Measurements from ENCODE around the gene CALML5. TPM values are rescaled to one million over a fixed set of nuclear protein-coding genes. Genes with fewer than 3 reads are reported as not detected.

CALML5 gene
- total RNA-seq, 2 experiments from 2014 or later: not detected

GRCh38 chr10:5500910-5501309, 1.5 kb upstream of the CALML5 start:
- Mint-ChIP-seq H3K4me1 (ENCODE audit: low read depth) (no peaks in the 10 kb centered on the region), H3K27ac (no peak overlapping the region), H3K9me3 (no peaks in the 10 kb centered on the region), H3K4me3 (no peak overlapping the region), H3K36me3 (no peaks in the 10 kb centered on the region), H3K27me3 (peaks cover 5% of the 10 kb centered on the region)
- intact Hi-C loops (cut with micrococcal nuclease): no loop called here
- CTCF ChIA-PET: interaction anchor here (0.6 to 2.1 kb wide), 2 partner anchors 122 to 129 kb away, joined by 3 to 6 read pairs; no protein-coding TSS in a partner anchor
- DNase-seq: no peak
- POLR2A ChIA-PET: no interaction called here

DNA sequence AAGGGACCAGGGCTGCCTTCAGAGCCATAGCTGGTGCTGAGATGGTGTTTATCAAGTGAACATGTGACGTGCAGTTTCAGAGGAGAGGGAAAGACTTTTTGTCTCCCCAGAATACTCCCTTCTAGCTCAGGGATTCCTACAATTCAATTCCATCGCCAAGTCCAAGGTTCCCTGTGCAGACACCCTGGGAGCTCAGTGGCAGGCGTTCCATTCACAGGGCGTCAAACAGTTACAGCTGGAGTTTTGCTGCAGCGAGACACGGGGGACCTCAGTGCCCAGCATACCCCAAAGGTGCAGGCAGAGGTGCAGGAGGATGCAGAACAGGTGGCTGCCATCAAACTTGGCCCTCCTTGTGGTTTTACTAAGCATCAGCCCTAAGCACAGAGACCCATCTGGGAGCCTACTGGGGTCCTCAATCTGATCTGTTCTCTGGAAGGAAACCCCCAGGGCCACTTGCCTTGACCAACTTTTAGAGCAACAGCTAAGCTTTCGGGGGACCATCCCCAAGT, 846 bp upstream of the CALML5 start:
- intact Hi-C loops (cut with micrococcal nuclease): no loop called here
- Mint-ChIP-seq H3K27ac (no peak overlapping the region), H3K4me3 (no peak overlapping the region), H3K36me3 (no peaks in the 10 kb centered on the region), H3K9me3 (no peaks in the 10 kb centered on the region), H3K27me3 (peaks cover 3% of the 10 kb centered on the region), H3K4me1 (ENCODE audit: low read depth) (no peaks in the 10 kb centered on the region)
- ChIA-PET CTCF (interaction anchor here (0.6 kb wide), 1 partner anchor 130 kb away, joined by 3 read pairs; no protein-coding TSS in a partner anchor), POLR2A (no interaction called here)
- DNase-seq: no peak

DNA sequence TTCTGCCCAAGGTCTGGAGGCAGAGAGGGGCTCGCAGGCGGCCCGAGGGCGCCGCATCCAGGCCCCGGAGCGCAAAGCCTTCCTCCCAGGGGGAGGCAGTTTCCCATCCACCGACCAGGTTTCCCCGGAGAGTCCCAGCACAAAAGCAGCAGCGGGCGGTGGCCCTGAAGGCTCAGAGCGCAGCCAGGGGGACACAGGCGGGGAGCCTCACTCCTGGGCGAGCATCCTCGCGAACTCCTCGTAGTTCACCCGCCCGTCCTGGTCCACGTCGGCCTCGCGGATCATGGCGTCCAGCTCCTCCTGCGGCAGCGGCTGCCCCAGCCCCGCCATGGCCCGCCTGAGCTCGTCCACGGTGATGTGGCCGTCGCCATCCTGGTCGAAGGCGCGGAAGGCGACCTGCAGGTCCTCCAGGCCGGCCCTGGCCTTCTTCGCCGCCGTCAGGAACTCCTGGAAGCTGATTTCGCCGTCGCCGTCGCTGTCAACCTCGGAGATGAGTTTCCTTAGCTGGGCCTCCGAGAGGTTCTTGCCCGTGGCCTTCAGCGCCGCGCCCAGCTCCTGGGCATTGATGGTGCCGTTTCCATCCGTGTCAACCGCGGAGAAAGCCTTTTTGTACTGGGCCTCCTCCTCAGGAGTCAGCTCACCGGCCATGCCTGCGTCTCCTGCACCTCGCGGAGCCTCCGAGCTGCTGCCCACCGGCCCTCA, 428 bp downstream of the CALML5 start:
- H3K36me3 Mint-ChIP-seq: no peaks in the 10 kb centered on the region
- intact Hi-C loops (cut with micrococcal nuclease): no loop called here
- H3K4me3 Mint-ChIP-seq: no peak overlapping the region
- H3K9me3 Mint-ChIP-seq: no peaks in the 10 kb centered on the region
- ChIA-PET CTCF (no interaction called here), POLR2A (no interaction called here)
- H3K4me1 Mint-ChIP-seq (ENCODE audit: low read depth): no peaks in the 10 kb centered on the region
- H3K27me3 Mint-ChIP-seq: peaks cover 2% of the 10 kb centered on the region
- no peak overlapping the region for H3K27ac Mint-ChIP-seq
- no peak for DNase-seq

- Mint-ChIP-seq H3K4me3 (no peak overlapping the region), H3K4me1 (ENCODE audit: low read depth) (no peaks in the 10 kb centered on the region), H3K27ac (no peak overlapping the region), H3K27me3 (peaks cover 2% of the 10 kb centered on the region), H3K9me3 (no peaks in the 10 kb centered on the region), H3K36me3 (no peaks in the 10 kb centered on the region)
- CTCF ChIA-PET: no interaction called here
- no peak for DNase-seq
- intact Hi-C loops (cut with micrococcal nuclease): no loop called here
- POLR2A ChIA-PET: no interaction called here
Measured at GRCh38 chr10:5497948-5498730, 1.2 kb downstream of the CALML5 start.

DNA sequence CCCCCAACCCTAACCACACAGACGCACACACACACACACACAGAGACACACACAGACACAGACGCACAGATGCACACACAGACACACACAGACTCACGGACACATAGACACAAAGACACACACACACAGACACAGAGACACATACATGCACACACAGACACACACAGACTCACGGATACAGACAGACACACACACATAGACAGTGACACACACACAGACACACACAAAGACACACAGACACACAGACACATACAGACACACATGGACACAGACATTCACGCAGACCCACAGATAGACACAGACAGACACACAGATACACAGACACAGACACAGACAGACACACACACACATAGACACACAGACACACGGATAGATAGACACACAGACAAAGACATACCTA, 2.1 kb downstream of the CALML5 start:
- CTCF ChIA-PET: no interaction called here
- POLR2A ChIA-PET: no interaction called here
- Mint-ChIP-seq H3K27ac (no peak overlapping the region), H3K9me3 (peaks cover 7% of the 10 kb centered on the region), H3K4me3 (no peak overlapping the region), H3K27me3 (peaks cover 2% of the 10 kb centered on the region), H3K36me3 (peaks cover 2% of the 10 kb centered on the region), H3K4me1 (ENCODE audit: low read depth) (no peaks in the 10 kb centered on the region)
- no peak for DNase-seq
- intact Hi-C loops (cut with micrococcal nuclease): no loop called here

DNA sequence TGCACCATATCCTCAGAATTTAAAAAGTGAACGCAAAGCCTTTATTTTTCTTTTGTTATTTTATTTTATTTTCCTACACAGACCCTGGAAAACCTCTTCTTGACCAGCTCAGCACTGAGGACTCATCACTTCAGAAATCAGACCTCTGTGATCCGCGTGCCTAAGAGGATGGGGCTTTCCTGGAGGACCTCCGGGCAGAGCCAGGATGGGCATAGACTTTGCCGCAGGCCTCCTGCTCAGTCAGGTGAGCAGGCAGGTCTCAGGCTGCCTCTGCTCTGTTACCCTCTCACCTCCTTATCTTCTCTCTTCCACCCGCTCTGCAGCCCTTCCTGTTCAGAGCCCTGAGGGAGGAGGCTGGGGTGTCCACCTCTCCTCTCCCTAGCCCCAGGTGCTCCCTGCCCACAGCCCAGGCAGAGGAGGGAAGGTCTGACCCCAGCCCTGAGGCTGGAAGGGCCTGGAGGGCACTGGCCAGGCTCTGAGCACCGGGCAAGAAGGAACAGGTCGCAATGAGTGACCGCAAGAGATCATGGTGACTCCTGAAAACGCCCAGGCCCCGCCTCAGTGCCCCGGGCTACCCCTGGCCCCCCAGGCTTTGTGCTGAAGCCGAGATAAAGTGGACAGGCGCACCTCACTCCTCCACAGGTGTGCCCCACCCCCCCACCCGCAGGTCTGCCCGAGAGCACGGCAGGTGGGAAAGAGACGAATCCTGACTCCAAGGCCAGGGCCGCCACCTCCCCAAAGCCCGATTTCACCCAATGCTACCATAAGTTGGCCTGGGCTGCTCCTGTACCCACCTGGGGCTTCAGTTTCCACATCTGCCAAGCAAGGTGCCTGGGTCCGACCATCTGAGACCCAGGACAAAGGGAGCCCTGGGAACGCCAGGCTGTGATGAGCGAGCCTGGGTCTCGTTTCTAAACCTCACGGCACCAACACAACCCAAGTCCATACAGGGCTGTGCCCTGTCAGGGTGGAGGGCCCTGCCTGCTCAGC, 2.8 kb downstream of the CALML5 start:
- Mint-ChIP-seq H3K36me3 (peaks cover 6% of the 10 kb centered on the region), H3K4me3 (no peak overlapping the region), H3K27me3 (peaks cover 2% of the 10 kb centered on the region), H3K4me1 (ENCODE audit: low read depth) (no peaks in the 10 kb centered on the region), H3K27ac (no peak overlapping the region), H3K9me3 (peaks cover 12% of the 10 kb centered on the region)
- ChIA-PET POLR2A (no interaction called here), CTCF (no interaction called here)
- no peak for DNase-seq
- intact Hi-C loops (cut with micrococcal nuclease): no loop called here

GRCh38 chr10:5494611-5495010, 4.8 kb downstream of the CALML5 start:
- Mint-ChIP-seq H3K27me3 (no peaks in the 10 kb centered on the region), H3K4me3 (no peak overlapping the region), H3K27ac (no peak overlapping the region), H3K36me3 (peaks cover 6% of the 10 kb centered on the region), H3K4me1 (ENCODE audit: low read depth) (no peaks in the 10 kb centered on the region), H3K9me3 (peaks cover 12% of the 10 kb centered on the region)
- ChIA-PET CTCF (no interaction called here), POLR2A (no interaction called here)
- intact Hi-C loops (cut with micrococcal nuclease): no loop called here
- DNase-seq: no peak

- intact Hi-C loops (cut with micrococcal nuclease): no loop called here
- Mint-ChIP-seq H3K27me3 (no peaks in the 10 kb centered on the region), H3K4me1 (ENCODE audit: low read depth) (no peaks in the 10 kb centered on the region), H3K36me3 (peaks cover 6% of the 10 kb centered on the region), H3K27ac (no peak overlapping the region), H3K9me3 (peaks cover 12% of the 10 kb centered on the region), H3K4me3 (no peak overlapping the region)
- DNase-seq: no peak
- POLR2A ChIA-PET: no interaction called here
- CTCF ChIA-PET: no interaction called here
Measured at GRCh38 chr10:5493691-5494090, 5.7 kb downstream of the CALML5 start.

DNA sequence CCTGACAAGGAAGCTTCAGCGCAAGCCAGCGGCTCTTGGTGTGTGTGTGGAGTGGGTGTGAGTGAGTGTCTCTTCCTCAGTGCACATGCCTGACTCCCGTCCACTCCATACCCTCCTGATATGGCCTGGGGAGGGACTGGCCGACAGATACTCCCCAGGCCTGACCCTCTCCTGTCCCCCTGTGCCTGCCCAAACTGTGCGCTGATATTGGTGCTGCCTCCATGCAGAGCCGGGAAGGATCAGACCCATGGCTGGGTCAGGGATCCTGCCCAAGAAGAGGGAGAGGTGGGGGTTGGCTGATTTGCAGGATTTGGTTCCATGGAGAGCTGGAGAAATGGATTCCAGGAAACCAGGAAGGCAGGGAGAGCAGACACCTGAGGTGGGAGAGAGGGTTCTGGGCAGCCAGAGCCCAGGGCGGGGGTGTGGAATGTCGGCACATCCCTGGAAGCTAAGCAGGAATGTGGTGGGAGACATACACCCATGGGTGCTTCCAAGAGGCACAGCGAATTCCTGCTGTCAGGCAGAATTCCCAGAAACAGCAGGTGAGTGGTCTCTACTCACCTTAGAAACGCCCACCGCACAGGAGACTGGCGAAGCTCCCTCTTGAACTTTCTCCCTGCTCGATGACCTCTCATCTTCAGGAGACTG, 6.3 kb downstream of the CALML5 start:
- Mint-ChIP-seq H3K36me3 (peaks cover 6% of the 10 kb centered on the region), H3K4me1 (ENCODE audit: low read depth) (no peaks in the 10 kb centered on the region), H3K4me3 (no peak overlapping the region), H3K27me3 (no peaks in the 10 kb centered on the region), H3K27ac (no peak overlapping the region), H3K9me3 (peaks cover 12% of the 10 kb centered on the region)
- ChIA-PET CTCF (no interaction called here), POLR2A (no interaction called here)
- intact Hi-C loops (cut with micrococcal nuclease): no loop called here
- no peak for DNase-seq

DNA sequence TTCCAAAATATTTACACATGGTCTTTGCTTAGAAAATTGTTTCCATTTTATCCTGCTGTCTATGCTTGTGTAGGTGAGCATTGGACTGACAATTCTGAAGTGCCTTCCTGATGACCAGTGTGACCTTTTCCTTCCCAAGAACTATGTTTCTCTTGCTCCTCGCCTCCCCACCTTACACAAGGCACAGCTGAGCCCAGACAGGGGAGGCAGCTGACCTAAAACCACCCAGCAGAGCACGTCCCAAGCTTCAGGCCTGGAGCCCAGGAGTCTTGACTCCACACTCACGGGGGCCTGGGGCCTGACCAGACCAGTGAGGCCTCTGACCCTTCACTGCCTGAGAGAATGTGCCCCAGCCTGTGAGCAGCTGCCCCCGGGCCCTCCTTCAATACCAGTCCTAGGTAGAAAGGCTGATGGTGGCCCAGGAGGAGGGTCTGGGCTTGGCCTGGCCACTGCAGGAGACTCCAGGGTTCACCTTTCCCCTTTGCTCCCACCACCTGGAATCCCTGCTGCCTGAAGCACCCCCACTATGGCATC, 7.0 kb downstream of the CALML5 start:
- H3K4me3 Mint-ChIP-seq: no peak overlapping the region
- no peaks in the 10 kb centered on the region for H3K27me3 Mint-ChIP-seq
- no peak overlapping the region for H3K27ac Mint-ChIP-seq
- intact Hi-C loops (cut with micrococcal nuclease): no loop called here
- DNase-seq: no peak
- peaks cover 6% of the 10 kb centered on the region for H3K36me3 Mint-ChIP-seq
- POLR2A ChIA-PET: no interaction called here
- CTCF ChIA-PET: no interaction called here
- peaks cover 12% of the 10 kb centered on the region for H3K9me3 Mint-ChIP-seq
- no peaks in the 10 kb centered on the region for H3K4me1 Mint-ChIP-seq (ENCODE audit: low read depth)

DNA sequence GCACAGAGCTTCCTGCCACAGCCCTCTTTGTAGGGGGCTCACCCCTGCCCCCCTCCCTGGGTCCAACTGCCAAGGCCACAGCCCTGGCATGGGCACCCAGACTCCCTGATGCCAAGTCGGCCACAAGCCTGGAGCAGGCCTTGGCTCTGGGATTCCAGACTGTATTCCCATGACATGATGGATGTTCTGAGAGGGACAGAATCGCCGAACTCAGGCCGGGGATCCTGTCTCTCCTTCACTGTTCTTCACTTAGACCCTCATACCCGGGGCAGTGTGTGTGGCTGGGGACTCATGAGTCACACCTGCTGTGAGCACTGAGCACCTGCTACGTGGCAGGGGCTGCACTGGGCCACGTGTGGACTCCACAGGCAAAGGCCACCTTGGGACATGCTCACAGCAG, 7.9 kb downstream of the CALML5 start:
- Mint-ChIP-seq H3K27me3 (no peaks in the 10 kb centered on the region), H3K27ac (no peak overlapping the region), H3K4me3 (no peak overlapping the region), H3K36me3 (peaks cover 6% of the 10 kb centered on the region), H3K9me3 (peaks cover 12% of the 10 kb centered on the region), H3K4me1 (ENCODE audit: low read depth) (no peaks in the 10 kb centered on the region)
- intact Hi-C loops (cut with micrococcal nuclease): no loop called here
- DNase-seq: no peak
- CTCF ChIA-PET: interaction anchor here (1.6 kb wide), 1 partner anchor 132 kb away, joined by 7 read pairs; no protein-coding TSS in a partner anchor
- POLR2A ChIA-PET: no interaction called here

Data from activated CD4-positive, alpha-beta memory T cell treated with anti-CD3 and anti-CD28 coated beads for 36 hours (primary cell).